ENCODE measurements around the gene ACTR3.

GRCh38 chr2:114009205-114009944 lies 119.5 kb downstream of the ACTR3 start:
- TF ChIP-seq CTCF (IDR thresholded peaks at IDR 0.05) (no peak), POLR2AphosphoS5 (IDR thresholded peaks at IDR 0.05) (no peak), POLR2A (IDR thresholded peaks at IDR 0.05; ENCODE audit: low read depth) (no peak), EP300 (IDR thresholded peaks at IDR 0.05) (no peak)
